Subcutaneous adipose tissue (tissue), 4 donors: ENCODE data around the gene PARP11. TPM values are rescaled to one million over a fixed set of nuclear protein-coding genes. Genes with fewer than 3 reads are reported as not detected.

Experiments
- total RNA-seq, 4 donors: library from RNA; depleted of rRNA; stranded (reverse); fragments of >200 nt; gene quantifications; one replicate each; pipeline ENCODE4 v1.1.0, GENCODE V29; 2016
- TF ChIP-seq, protein P1 (sequence below): fragments of 450-650 bp; IDR thresholded peaks from one replicate; pipeline ENCODE4 v1.5.1; 2016; ENCODE audit warnings: low read depth, mild to moderate bottlenecking, control low read depth, antibody characterized with exemption, moderate library complexity

PARP11 gene
- total RNA-seq, 4 donors from 2014 or later = 5.3 to 10.3 (median 8.6) TPM

DNA sequence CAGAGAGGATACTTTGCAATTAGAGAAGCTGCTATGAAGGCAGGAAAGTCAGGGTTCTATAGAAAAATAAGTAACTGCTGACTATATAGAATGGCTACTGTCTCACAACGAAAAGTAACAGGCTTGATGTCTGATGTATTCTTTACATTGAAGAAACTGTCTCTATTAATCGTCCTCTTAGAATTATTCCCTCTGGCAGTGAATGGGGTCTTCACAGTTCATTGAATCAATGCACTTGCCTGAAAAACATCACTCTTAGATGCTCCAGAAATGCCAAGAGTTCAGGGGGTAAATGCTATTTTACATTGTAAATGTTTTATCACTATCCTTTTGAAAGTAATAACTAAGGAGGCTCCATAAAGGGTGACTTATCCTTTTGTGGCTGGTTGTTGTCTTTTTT is 82.6 kb downstream of the PARP11 start:
- TF ChIP-seq, protein P1, sequence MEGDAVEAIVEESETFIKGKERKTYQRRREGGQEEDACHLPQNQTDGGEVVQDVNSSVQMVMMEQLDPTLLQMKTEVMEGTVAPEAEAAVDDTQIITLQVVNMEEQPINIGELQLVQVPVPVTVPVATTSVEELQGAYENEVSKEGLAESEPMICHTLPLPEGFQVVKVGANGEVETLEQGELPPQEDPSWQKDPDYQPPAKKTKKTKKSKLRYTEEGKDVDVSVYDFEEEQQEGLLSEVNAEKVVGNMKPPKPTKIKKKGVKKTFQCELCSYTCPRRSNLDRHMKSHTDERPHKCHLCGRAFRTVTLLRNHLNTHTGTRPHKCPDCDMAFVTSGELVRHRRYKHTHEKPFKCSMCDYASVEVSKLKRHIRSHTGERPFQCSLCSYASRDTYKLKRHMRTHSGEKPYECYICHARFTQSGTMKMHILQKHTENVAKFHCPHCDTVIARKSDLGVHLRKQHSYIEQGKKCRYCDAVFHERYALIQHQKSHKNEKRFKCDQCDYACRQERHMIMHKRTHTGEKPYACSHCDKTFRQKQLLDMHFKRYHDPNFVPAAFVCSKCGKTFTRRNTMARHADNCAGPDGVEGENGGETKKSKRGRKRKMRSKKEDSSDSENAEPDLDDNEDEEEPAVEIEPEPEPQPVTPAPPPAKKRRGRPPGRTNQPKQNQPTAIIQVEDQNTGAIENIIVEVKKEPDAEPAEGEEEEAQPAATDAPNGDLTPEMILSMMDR = no peak

DNA sequence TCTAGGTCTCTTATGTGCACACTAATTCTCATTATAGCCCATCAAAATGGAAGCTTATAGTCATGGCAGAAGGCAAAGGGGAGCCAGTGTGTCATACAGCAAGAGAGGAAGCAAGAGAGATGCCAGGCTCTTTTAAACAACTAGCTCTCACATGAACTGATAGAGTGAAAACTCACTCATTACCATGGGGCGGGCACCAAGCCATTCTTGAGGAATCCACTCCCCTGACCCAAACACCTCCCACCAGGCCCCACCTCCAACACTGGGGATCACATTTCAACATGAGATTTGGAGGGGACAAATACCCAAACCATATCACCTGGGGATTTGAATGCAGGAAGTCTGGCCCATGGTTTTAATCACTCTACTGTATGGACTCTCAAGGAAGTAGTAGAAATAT is 83.4 kb downstream of the PARP11 start:
- TF ChIP-seq, protein P1 = no peak

DNA sequence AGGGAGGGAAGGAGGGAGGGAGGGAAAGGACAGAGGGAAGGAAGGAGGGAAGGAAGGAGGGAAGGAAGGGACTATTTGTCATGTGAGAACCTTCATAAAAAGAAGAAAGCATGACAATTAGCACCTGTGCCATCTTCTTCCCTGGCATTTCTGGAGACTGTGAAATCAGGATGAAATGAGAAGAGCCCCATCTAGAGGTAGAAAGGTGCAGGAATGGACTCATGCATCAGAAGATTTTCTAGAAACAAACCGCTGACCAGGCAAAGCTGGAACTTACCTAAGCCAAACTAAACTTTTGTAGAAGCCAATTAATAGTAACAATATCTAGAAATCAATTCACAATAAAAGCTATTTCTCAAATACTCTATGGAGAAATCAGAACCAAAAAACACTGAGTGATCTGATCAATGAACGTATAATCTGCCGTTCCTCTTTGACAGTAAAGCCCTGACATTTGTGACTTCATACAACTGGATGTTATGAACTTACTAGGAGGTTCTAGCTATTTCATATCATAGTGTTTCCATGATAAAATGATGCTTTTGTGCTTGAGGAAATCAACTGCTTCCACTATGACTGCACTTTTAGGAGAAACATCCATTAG is 95.9 kb downstream of the PARP11 start:
- TF ChIP-seq, protein P1 = no peak

DNA sequence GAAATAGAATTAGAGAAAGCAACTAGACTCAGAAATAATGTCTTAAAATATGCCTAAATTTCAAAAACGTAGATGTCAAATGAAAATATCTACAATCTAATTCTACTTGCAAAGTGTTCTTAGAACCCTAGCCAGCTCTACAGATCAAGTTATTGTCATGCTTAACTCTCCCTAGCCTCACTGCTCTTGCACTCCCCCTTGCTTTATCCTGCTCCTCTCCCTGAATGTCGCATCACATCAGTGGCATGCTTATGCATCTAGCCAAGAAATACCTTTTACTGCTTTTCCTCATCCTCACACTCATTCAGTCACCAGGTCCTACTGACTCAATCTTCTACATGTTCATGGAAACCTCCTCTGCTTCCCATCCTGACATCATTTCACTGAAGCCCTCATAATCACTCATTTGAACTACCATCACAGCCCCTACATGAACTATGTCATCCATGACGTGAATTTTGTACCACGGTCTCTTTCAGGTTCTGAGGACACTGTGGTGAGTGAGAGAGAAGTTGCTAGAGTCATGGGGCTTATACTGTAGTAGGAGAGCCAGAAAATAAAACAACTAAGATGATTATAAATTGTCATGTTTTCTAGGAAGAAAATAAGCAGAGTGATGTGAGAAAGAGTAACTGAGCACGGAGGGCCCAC is 97.7 kb downstream of the PARP11 start:
- TF ChIP-seq, protein P1 = no peak

DNA sequence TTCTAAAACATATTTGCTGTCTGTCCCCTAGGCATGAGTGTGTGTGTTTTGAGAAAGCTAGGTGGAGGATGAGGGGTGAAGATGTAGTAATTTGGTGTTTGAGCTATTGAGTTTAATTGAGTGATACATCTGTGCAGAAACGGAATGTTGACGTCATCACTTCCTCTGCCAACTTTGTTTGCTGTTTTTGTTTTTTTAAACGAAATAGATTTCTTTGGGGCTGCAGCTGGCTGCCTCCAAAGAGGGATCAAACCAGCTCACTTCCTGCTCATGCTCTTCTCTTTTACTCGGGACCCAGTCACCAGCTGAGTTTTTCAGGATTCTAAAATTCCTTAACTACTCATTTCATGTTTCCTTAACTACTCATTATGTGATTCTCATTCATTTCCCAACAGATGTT is 100.8 kb downstream of the PARP11 start:
- TF ChIP-seq, protein P1 = no peak

DNA sequence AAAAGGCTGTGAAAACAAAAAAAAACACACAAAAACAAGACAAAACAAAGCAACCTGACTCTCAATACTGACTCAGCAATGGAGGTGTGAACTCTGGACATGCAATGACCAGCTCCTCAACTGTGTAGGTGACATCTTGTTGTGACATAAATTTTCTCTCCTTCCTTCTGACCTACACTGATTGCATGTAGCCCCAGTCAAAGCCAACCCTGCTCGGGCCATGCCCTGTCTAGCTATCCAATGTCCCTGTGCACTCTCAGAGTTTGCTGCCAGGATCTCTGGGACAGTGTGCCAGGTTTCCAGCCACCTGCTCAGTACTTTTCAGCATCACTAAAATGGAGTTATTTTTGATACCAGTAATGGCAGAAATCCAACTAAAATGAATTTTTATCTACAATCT is 101.3 kb downstream of the PARP11 start:
- TF ChIP-seq, protein P1 = no peak

DNA sequence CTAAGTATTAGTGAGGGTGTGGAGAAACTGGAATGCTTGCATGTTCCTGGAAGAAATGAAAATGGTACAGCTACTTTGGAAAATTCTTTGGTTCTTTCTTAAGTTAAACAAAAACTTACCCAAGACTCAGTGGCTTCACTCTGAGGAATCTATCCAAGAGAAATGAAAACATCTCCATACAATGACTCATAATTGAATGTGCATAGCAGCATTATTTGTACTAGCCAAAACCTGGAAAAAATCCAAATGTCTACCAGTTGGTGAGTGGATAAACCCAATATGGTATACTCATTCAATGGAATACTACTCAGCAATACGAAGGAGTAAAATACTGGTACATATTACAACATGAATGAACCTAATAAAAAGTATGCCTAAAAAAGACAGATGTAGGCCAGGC is 102.3 kb downstream of the PARP11 start:
- TF ChIP-seq, protein P1 = no peak
